PFSK-1 (cell line): ENCODE data around the gene RFX4.

Source experiments
- FOXP2 ChIP-seq: optimal IDR thresholded peaks from 2 replicates; pipeline ENCODE3; 2011; ENCODE audit warnings: borderline replicate concordance, control low read depth, inconsistent platforms; ENCODE audit not compliant: insufficient read depth; ENCODE audit errors: extremely low read length, extremely low read depth
- POLR2AphosphoS5 ChIP-seq: IDR thresholded peaks from 2 replicates; pipeline ENCODE4 v1.6.1; 2012; ENCODE audit warnings: low read depth, mild to moderate bottlenecking, control low read depth, low read length, moderate library complexity
- SIN3A ChIP-seq: IDR thresholded peaks from 2 replicates; pipeline ENCODE4 v1.6.1; 2012; ENCODE audit warnings: mild to moderate bottlenecking, low read length, moderate library complexity, borderline replicate concordance; ENCODE audit not compliant: insufficient read depth
- TAF1 ChIP-seq: IDR thresholded peaks from 2 replicates; pipeline ENCODE4 v1.6.1; 2012; ENCODE audit warnings: low read length, control low read depth, borderline replicate concordance; ENCODE audit not compliant: insufficient read depth
- TF ChIP-seq, protein P1 (sequence below), 2 experiments: IDR thresholded peaks; 2 replicates each; pipeline versions ENCODE4 v1.6.1 to v1.8.0; 2011 to 2012; ENCODE audit warnings: low read depth in 2 of 2, low read length in 2 of 2, control low read depth in 1 of 2, inconsistent platforms in 1 of 2, mild to moderate bottlenecking in 1 of 2, moderate library complexity in 1 of 2; ENCODE audit not compliant: insufficient read depth in 1 of 2

The RFX4 gene

GRCh38 chr12:106643000-106643399 lies 60.2 kb downstream of the RFX4 start:
- TF ChIP-seq POLR2AphosphoS5 (no peak), FOXP2 (no peak), TAF1 (no peak), SIN3A (no peak)
- TF ChIP-seq, protein P1, sequence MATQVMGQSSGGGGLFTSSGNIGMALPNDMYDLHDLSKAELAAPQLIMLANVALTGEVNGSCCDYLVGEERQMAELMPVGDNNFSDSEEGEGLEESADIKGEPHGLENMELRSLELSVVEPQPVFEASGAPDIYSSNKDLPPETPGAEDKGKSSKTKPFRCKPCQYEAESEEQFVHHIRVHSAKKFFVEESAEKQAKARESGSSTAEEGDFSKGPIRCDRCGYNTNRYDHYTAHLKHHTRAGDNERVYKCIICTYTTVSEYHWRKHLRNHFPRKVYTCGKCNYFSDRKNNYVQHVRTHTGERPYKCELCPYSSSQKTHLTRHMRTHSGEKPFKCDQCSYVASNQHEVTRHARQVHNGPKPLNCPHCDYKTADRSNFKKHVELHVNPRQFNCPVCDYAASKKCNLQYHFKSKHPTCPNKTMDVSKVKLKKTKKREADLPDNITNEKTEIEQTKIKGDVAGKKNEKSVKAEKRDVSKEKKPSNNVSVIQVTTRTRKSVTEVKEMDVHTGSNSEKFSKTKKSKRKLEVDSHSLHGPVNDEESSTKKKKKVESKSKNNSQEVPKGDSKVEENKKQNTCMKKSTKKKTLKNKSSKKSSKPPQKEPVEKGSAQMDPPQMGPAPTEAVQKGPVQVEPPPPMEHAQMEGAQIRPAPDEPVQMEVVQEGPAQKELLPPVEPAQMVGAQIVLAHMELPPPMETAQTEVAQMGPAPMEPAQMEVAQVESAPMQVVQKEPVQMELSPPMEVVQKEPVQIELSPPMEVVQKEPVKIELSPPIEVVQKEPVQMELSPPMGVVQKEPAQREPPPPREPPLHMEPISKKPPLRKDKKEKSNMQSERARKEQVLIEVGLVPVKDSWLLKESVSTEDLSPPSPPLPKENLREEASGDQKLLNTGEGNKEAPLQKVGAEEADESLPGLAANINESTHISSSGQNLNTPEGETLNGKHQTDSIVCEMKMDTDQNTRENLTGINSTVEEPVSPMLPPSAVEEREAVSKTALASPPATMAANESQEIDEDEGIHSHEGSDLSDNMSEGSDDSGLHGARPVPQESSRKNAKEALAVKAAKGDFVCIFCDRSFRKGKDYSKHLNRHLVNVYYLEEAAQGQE (IDR thresholded peaks at IDR 0.05; ENCODE audit: insufficient read depth in 1 of 2, low read depth in 2 of 2, low read length in 2 of 2): no peak

DNA sequence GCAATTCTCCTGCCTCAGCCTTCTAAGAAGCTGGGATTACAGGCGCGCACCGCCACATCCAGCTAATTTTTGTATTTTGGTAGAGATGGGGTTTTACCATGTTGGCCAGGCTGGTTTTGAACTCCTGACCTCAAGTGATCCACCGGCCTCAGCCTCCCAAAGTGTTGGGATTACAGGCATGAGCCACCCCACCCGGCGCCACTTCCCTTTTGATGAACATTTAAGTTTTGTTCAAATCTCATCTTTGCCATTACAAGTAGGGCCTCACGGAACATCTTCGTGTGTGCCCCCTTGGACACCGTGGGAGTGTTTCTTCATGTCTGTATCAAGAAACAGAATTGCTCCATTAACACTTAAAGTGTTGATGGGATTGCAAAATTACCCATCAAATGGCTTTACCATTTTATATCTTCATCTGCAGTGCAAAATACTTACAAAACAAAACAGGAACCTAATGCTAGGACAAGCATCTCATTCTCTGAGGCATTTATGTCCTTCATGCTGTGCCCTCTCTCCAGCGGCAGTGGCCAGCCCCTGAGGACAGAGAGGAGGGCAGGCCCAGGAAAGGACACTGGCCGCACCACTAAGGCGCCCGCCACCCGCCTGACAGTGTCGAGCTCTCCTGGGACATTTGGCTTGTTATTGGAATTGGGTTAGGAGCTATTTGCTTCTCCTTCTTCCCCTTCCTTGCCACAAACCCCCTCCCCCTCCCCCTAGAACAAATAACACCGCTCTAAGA lies 61.7 kb downstream of the RFX4 start:
- TF ChIP-seq, protein P1 (IDR thresholded peaks at IDR 0.05; ENCODE audit: insufficient read depth in 1 of 2, low read depth in 2 of 2, low read length in 2 of 2): no peak
- TF ChIP-seq TAF1 (no peak), FOXP2 (no peak), SIN3A (no peak), POLR2AphosphoS5 (no peak)

DNA sequence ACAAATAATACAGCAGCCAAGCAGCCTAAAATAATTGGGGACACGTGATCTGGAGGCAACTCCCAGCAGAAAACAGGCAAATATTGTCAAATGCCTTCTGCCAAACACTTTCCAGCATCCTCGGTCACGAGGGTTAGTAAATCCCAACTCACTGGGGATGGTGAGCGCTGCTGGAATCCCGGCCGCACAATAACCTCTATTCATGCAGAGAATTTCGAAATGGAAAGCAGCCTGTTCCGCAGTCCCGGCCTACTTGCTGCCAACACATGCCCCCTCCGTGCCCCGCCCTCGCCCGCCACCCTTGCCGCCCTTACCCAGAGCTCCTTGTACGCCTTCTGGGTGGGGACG lies 62.2 kb downstream of the RFX4 start:
- TF ChIP-seq POLR2AphosphoS5: no peak
- no peak for TF ChIP-seq TAF1
- no peak for TF ChIP-seq FOXP2
- TF ChIP-seq, protein P1 (IDR thresholded peaks at IDR 0.05; ENCODE audit: insufficient read depth in 1 of 2, low read depth in 2 of 2, low read length in 2 of 2): no peak

DNA sequence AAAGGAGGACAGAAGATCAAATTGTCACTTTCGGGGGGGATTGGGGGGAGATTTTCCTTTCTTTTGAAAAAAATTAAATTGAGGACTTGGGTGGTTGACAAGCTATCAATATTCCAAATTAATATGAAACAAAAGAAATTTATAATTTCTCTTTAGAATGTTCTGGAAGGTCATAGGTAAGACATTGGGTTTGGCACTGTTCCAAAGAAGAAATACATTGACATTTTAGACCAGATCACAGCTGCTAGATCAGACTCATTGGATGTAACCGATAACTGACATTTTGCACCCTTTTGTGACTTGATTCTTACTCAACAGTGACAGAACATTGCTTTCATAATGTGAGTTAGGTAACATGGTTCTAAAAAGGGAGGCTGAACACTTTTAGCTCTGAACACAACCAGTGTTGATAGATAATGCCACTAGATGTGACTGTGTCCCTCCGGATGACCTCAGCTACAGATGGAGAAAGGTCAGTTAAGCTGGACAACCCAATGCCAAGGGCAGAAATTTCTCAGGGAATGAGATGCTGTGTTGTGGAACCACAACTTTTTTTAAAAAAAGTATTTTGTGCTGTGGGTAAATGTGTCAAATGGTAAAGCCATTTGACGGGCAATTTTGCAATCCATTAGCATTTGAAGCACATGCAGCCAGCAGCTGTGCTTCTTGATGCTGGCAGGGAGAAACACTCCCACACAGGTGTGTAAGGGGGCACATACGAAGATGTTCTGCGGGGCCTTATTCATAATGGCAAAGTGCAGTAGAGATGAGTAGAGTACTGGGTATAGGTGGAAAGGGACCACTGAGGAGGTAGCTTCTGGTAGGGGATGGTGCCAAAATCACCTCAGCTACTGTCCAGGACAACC lies 62.9 kb downstream of the RFX4 start:
- TF ChIP-seq FOXP2 (no peak), SIN3A (no peak), TAF1 (no peak), POLR2AphosphoS5 (no peak)
- TF ChIP-seq, protein P1 (IDR thresholded peaks at IDR 0.05; ENCODE audit: insufficient read depth in 1 of 2, low read depth in 2 of 2, low read length in 2 of 2): no peak
